NCI-H526 treated with DMSO at 0.1 percent for 48 hours (cell line): Measurements from ENCODE around the gene USB1.
A peak's percentile ranks its signal among the peaks of the same experiment; 100 is the strongest.

Experiments used
- DNase-seq: peaks from one replicate; lab custom pipeline; 2025; lab: John Stamatoyannopoulos, UW

Gene USB1

GRCh38 chr16:58019866-58020538 is 18.8 kb downstream of the USB1 start:
- DNase-seq, result no peak

- DNase-seq, result no peak
These were observed 19.7 kb downstream of the USB1 start for GRCh38 chr16:58020628-58021521.

- DNase-seq, result no peak
These were observed 20.7 kb downstream of the USB1 start for GRCh38 chr16:58021661-58022551.

GRCh38 chr16:58022601-58023371 is 21.6 kb downstream of the USB1 start:
- no peak for DNase-seq

- DNase-seq, result no peak
These were observed 23.5 kb downstream of the USB1 start for GRCh38 chr16:58024486-58025350.

- DNase-seq, result peak; percentile 71
These were observed 24.3 kb downstream of the USB1 start, which contains the start of gene MMP15 for GRCh38 chr16:58025351-58026138. TSS of gene MMP15 (plus strand) at chr16:58025754. CDS start at chr16:58026351, 597 bp downstream.

- peak; percentile 24 for DNase-seq
These were observed 25.0 kb downstream of the USB1 start for GRCh38 chr16:58026139-58026704.

- DNase-seq, result no peak
These were observed 25.5 kb downstream of the USB1 start for GRCh38 chr16:58026705-58027160.

- peak; percentile 41 for DNase-seq
These were observed 26.1 kb downstream of the USB1 start for GRCh38 chr16:58027161-58027915.

GRCh38 chr16:58027916-58028455 is 26.8 kb downstream of the USB1 start:
- no peak for DNase-seq

- no peak for DNase-seq
These were observed 27.4 kb downstream of the USB1 start for GRCh38 chr16:58028541-58029070.

- DNase-seq, result no peak
These were observed 28.2 kb downstream of the USB1 start for GRCh38 chr16:58029410-58029809.

- no peak for DNase-seq
These were observed 29.1 kb downstream of the USB1 start for GRCh38 chr16:58030136-58030840.

GRCh38 chr16:58031016-58031800 is 30.0 kb downstream of the USB1 start:
- DNase-seq, result no peak

- no peak for DNase-seq
These were observed 31.6 kb downstream of the USB1 start for GRCh38 chr16:58032710-58033293.

- DNase-seq, result no peak
These were observed 33.0 kb downstream of the USB1 start for GRCh38 chr16:58034128-58034685.
